ENCODE measurements around the gene DLL3. TPM values are rescaled to one million over a fixed set of nuclear protein-coding genes. Genes with fewer than 3 reads are reported as not detected.

DLL3 gene
- total RNA-seq, 3 donors from 2014 or later, result not detected

DNA sequence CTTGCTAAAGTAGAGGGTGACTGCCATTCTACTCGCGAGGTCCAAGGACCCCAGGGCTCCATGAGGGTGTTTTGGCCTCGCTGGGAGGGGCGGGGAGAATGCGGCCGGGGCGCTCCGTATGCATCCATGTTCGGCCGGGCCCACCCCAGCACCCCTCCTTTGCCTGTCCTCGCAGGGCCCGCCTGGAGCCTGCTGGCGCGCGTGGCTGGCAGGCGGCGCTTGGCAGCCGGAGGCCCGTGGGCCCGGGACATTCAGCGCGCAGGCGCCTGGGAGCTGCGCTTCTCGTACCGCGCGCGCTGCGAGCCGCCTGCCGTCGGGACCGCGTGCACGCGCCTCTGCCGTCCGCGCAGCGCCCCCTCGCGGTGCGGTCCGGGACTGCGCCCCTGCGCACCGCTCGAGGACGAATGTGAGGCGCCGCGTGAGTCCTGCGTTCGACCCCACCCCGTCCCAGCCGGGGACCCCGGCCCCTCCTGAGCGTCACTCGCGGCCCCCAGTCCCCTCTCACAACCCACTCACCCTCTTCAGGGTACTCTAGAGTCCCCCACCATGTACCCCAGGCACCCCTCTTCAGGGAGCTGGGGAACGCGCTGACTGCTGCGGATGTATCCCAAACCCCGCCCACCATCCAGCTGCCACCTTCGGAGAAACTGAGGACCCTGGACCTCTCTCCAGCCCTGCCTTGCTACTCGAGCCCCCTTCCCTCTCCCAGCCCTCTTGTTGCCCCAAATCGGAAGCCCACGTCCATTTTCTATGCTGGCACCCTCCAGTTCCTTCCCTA lies 4.1 kb downstream of the DLL3 start:
- Histone ChIP-seq H3K27ac (no peak overlapping the region), H3K4me3 (peak overlapping the region in 1 of 3 donors; percentile 54), H3K27me3 (peaks cover 9 to 88% of the 10 kb centered on the region in 2 donors), H3K36me3 (no peaks in the 10 kb centered on the region), H3K4me1 (peaks cover 9 to 15% of the 10 kb centered on the region in 2 donors), H3K9me3 (no peaks in the 10 kb centered on the region)
- intact Hi-C loops (cut with DNase I; ENCODE audit: low total_unique reads), result no loop called here
- no peak for DNase-seq (ENCODE audit: low spot score in 2 of 2)
- no peak for TF ChIP-seq POLR2AphosphoS5 (IDR thresholded peaks at IDR 0.05)
- TF ChIP-seq, protein P1, sequence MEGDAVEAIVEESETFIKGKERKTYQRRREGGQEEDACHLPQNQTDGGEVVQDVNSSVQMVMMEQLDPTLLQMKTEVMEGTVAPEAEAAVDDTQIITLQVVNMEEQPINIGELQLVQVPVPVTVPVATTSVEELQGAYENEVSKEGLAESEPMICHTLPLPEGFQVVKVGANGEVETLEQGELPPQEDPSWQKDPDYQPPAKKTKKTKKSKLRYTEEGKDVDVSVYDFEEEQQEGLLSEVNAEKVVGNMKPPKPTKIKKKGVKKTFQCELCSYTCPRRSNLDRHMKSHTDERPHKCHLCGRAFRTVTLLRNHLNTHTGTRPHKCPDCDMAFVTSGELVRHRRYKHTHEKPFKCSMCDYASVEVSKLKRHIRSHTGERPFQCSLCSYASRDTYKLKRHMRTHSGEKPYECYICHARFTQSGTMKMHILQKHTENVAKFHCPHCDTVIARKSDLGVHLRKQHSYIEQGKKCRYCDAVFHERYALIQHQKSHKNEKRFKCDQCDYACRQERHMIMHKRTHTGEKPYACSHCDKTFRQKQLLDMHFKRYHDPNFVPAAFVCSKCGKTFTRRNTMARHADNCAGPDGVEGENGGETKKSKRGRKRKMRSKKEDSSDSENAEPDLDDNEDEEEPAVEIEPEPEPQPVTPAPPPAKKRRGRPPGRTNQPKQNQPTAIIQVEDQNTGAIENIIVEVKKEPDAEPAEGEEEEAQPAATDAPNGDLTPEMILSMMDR (IDR thresholded peaks at IDR 0.05), result peak in 2 of 3 donors; percentile 14 to 75
- TF ChIP-seq POLR2A (IDR thresholded peaks at IDR 0.05), result no peak

DNA sequence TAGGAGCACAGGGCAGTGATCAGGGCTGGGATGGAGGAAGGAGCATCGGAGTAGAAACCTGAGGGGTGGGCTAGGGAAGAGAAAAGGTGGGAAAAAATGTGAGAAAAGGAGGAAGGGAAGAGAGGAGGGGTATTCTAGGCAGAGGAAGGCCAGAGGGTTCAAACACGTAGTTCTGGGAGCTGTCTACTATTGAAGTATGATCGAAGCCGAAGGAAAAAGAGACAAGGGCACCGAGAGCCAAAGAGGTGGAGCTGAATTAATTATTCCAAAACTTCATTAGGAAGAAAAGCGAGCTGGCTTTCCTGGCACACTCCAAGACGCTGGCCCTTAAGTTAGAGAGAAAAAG lies 7.8 kb downstream of the DLL3 start:
- intact Hi-C loops (cut with DNase I; ENCODE audit: low total_unique reads), result no loop called here

DNA sequence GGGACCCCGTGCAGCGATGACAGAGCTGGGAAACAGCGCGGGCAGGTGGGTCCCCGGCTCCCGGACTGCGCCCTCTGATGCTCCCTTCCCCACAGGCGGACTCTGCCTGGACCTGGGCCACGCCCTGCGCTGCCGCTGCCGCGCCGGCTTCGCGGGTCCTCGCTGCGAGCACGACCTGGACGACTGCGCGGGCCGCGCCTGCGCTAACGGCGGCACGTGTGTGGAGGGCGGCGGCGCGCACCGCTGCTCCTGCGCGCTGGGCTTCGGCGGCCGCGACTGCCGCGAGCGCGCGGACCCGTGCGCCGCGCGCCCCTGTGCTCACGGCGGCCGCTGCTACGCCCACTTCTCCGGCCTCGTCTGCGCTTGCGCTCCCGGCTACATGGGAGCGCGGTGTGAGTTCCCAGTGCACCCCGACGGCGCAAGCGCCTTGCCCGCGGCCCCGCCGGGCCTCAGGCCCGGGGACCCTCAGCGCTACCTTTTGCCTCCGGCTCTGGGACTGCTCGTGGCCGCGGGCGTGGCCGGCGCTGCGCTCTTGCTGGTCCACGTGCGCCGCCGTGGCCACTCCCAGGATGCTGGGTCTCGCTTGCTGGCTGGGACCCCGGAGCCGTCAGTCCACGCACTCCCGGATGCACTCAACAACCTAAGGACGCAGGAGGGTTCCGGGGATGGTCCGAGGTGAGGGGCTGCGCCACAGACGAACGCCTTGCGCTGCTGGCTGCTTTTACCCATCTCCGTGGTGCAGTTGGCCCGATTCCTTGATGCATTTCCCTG lies 8.4 kb downstream of the DLL3 start:
- H3K4me1 ChIP-seq, result peaks cover 5 to 9% of the 10 kb centered on the region in 2 donors
- no peaks in the 10 kb centered on the region for H3K36me3 ChIP-seq
- no peaks in the 10 kb centered on the region for H3K9me3 ChIP-seq
- H3K27ac ChIP-seq, result no peak overlapping the region
- H3K27me3 ChIP-seq, result peaks cover 2 to 59% of the 10 kb centered on the region in 2 donors
- TF ChIP-seq, protein P1 (IDR thresholded peaks at IDR 0.05), result no peak
- TF ChIP-seq POLR2AphosphoS5 (IDR thresholded peaks at IDR 0.05) (no peak), POLR2A (IDR thresholded peaks at IDR 0.05) (no peak)
- no peak for DNase-seq (ENCODE audit: low spot score in 2 of 2)
- peak overlapping the region; percentile 34 to 70 (median 52) for H3K4me3 ChIP-seq
- intact Hi-C loops (cut with DNase I; ENCODE audit: low total_unique reads), result loop anchor here (1.0 kb wide), 1 partner anchor 27 kb away; the partner anchor contains the start of gene TIMM50

More for the DNA sequence above, 7.8 kb downstream of the DLL3 start:
- Histone ChIP-seq H3K27ac (no peak overlapping the region), H3K9me3 (no peaks in the 10 kb centered on the region), H3K27me3 (peaks cover 2 to 60% of the 10 kb centered on the region in 2 donors), H3K4me1 (peaks cover 5 to 9% of the 10 kb centered on the region in 2 donors), H3K36me3 (no peaks in the 10 kb centered on the region), H3K4me3 (peak overlapping the region in 2 of 3 donors; percentile 52 to 70)
- no peak for DNase-seq (ENCODE audit: low spot score in 2 of 2)
- TF ChIP-seq, protein P1 (IDR thresholded peaks at IDR 0.05), result no peak
- no peak for TF ChIP-seq POLR2AphosphoS5 (IDR thresholded peaks at IDR 0.05)
- TF ChIP-seq POLR2A (IDR thresholded peaks at IDR 0.05), result no peak

DNA sequence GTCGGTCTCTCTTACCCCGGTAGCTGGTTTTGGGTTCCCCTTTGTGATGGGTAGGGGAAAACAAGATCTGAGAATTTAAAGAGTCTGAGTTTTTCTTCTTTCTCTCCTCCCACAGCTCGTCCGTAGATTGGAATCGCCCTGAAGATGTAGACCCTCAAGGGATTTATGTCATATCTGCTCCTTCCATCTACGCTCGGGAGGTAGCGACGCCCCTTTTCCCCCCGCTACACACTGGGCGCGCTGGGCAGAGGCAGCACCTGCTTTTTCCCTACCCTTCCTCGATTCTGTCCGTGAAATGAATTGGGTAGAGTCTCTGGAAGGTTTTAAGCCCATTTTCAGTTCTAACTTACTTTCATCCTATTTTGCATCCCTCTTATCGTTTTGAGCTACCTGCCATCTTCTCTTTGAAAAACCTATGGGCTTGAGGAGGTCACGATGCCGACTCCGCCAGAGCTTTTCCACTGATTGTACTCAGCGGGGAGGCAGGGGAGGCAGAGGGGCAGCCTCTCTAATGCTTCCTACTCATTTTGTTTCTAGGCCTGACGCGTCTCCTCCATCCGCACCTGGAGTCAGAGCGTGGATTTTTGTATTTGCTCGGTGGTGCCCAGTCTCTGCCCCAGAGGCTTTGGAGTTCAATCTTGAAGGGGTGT lies 9.1 kb downstream of the DLL3 start:
- intact Hi-C loops (cut with DNase I; ENCODE audit: low total_unique reads), result loop anchor here (1.0 kb wide), 1 partner anchor 28 kb away; the partner anchor contains the start of gene TIMM50
- peak overlapping the region in 2 of 3 donors; percentile 52 to 70 for H3K4me3 ChIP-seq
- H3K27ac ChIP-seq, result no peak overlapping the region
- H3K4me1 ChIP-seq, result peaks cover 5 to 6% of the 10 kb centered on the region in 2 donors
- no peaks in the 10 kb centered on the region for H3K36me3 ChIP-seq
- TF ChIP-seq POLR2A (IDR thresholded peaks at IDR 0.05) (no peak), POLR2AphosphoS5 (IDR thresholded peaks at IDR 0.05) (no peak)
- TF ChIP-seq, protein P1 (IDR thresholded peaks at IDR 0.05), result no peak
- H3K9me3 ChIP-seq, result no peaks in the 10 kb centered on the region
- H3K27me3 ChIP-seq, result peaks cover 2 to 62% of the 10 kb centered on the region in 2 donors
- DNase-seq (ENCODE audit: low spot score in 2 of 2), result no peak
